NCI-H2196 treated with DMSO at 0.1 percent for 48 hours (cell line): Measurements from ENCODE around the gene PATJ.
A peak's percentile ranks its signal among the peaks of the same experiment; 100 is the strongest.
"Not testable (repeated sequence)": the region's sequence is repeated elsewhere in the genome, so short reads cannot be mapped to it uniquely, and the experiment has no call there.

Experiments
- DNase-seq: peaks from one replicate; lab custom pipeline; 2025; ENCODE audit not compliant: unreplicated experiment; lab: John Stamatoyannopoulos, UW

The PATJ gene

DNA sequence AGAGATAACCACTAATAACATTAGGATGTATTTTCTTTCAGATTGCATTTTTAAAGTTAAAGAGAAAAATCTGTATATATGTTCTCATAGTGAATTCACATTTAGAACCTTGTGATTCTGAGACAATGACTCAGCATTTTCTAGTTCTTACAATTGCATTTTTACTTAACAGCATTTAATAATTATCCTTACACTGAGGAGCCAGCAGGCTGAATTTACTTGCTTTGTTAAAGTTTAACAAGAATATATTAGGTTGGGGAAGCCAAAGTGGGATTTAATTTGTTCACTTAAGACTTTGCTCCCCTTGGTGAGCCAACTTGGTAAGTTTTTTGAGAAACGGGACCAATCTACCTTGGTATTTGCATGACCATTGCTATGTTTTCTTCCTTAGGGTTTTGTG, 4.5 kb downstream of the PATJ start:
- no peak for DNase-seq

DNA sequence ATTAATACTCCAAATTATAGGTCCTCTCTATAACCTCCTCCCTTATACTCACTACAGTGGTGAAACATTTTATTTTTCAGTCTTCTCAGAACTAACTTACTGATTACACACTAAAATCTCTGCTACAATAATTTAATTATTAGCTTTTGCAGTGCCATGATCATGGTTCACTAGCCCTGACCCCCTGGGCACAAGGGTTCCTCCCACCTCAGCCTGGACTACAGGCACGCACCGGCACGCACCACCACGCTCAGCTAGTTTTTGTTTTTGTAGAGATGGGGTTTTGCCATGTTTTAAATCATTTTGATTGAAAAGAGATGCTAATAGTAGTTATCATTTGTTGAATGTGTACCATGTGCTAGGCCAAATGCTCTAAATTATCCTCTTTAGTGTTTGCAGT, 6.3 kb downstream of the PATJ start:
- no peak for DNase-seq

DNA sequence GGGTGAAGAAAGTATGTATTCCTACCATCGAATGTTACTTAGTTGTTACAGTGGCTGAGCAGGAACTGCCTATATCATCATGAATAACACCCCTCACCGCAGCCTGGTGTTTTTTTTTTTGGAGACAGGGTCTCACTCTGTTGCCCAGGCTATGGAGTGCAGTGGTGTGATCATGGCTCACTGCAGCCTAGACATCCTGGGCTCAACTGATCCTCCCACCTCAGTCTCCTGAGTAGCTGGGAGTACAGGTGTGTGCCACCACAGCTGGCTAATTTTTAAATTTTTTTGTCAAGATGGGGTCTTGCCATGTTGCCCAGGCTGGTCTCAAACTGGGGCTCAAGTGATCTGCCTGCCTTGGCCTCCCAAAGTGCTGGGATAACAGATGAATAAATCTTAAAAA, 7.3 kb downstream of the PATJ start:
- DNase-seq = no peak

DNA sequence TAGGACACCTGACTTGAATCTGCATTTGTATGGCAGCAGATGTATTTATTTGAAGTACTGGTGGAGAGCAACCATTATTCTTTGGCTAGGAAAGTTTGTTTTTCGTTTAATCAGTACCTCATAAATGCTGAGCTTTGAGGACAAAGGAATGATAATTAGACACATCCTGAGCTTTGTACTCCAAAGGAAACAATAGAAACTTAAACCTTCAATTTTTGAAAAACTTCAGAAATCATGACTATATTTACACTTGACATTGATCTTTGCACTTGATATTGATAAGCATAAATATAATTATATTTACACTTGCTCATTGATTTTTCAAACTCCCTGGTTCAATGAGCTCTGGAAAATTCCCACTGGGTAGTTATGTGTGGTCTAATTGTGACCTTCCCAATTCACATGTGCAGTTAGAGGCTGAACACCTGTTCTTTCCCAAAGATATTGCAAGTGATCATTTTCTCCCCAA, 10.7 kb downstream of the PATJ start:
- no peak for DNase-seq

DNA sequence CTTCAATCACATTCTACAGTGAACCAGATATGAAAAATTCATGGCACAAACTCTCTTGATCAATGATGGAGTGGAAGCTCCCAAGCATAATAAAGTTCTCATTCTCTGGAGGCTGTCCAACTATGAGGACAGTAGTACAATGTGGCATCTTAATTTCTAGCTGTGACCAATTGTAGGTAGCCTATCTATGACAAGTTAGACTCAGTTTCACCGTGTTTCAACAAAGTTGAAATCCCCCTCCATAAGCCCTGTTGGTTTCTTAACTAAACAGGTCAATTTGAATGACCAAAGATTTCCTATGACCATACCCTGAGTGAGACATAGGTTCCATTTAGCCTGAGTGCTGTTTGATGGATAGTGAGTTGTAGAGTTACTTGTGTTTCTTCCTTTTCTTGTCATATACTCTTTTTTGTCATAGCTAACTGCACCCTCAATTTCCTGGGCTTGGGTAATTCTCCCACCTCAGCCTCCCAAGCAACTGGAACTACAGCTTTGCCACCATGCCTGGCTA, 11.8 kb downstream of the PATJ start:
- no peak for DNase-seq

DNA sequence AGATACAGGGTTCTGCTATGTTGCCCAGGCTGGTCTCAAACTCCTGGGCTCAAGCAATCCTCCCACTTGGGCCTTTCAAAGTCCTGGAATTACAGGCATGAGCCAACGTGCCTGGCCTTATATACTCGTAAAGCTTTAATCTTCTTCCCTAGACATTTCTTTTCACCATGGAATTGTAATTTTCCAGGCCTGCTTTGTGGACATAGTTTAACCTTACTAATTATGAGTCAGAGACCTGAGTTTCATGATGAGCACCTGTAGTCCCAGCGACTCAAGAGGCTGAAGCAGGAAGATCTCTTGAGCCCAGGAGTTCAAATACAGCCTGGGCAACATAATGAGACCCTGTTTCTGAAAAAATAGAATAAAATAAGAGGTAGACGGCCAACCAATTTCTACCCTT, 12.3 kb downstream of the PATJ start:
- peak; percentile 15 for DNase-seq

DNA sequence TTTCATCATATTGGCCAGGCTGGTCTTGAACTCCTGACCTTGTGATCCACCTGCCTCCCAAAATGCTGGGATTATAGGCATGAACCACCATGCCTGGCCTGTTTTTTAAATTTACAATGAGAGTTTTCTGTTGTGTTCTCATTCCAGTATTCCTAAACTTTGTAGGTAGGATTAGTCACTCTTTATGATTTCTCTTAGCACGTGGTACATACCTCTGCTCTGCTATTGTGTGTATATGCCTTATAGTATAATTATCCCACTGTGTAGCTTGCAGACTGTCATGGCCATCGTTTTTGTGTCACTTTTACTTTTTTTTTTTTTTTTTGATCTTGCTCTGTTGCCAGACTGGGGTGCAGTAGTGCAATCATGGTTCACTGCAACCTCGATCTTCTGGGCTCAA, 14.5 kb downstream of the PATJ start:
- DNase-seq = no peak

DNA sequence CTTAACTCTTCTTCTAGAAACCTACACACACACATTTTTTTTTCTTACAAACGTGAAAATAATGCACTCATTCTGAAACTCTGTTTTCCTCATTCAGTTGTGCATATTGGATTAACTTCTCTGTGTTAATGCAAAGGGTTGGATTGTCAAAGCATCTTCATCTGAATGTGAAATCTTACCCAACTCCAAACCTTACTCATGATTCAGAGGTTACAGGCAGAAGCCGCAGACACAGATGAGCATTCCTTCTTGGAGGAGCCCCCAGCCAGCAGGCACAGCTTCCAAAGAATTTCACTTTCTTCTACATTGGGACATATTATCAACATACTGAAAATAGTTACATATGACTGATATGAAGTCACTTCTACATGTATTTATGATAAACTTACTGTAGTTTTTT, 15.7 kb downstream of the PATJ start:
- no peak for DNase-seq

DNA sequence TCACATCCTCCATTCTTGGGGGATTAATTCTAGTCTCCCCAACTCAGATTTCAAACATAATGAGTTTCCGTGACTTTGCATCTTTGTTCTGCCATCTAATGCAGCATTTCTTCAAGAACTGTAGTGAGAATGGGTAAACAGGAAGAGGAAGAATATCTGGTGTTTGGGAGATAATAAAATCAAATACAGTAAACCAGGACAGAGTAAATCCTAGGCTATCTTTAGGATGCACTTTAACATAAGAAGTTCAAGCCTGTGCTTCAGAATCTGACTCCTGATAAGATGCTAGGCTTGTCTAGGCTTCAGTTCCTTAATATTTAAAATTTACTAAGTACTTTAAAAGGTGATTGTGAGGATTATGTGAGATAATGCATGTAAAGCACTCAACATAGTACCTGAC, 27.9 kb downstream of the PATJ start:
- DNase-seq = no peak

DNA sequence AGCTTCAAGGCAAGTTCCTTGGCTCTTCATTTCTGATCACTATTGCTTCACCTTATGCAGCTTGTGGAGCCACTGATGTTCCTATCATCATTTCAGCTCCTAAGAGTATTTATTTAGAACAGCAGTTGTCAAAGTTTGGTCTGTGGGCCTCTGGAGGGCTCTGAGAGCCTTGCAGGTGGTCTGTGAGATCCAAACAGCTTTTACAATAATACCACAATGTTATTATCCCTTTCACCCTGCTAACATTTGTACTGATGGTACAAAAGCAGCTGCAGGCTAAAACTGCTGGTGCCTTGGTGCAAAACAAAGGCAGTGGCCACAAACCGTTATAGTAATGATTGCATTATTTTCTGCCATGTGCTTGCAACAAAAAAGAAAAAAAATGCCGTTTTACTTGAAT, 33.8 kb downstream of the PATJ start:
- DNase-seq = no peak

DNA sequence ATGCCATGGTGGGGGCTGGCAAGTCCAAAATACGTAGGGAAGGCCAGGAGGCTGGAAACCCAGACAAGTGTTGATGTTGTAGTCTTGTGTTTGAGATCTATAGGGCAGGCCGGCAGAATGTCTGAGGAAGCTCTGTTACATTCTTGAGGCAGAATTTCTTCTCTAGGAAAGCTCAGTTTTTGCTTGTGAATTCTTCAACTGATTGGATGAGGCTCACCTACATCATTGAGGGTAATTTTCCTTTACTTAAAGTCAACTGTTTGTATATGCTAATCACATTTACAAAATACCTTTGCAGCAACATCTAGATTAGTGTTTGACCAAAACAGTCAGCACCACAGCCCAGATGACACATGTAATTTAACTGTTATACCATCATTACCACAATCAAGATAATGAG, 37.0 kb downstream of the PATJ start:
- no peak for DNase-seq

DNA sequence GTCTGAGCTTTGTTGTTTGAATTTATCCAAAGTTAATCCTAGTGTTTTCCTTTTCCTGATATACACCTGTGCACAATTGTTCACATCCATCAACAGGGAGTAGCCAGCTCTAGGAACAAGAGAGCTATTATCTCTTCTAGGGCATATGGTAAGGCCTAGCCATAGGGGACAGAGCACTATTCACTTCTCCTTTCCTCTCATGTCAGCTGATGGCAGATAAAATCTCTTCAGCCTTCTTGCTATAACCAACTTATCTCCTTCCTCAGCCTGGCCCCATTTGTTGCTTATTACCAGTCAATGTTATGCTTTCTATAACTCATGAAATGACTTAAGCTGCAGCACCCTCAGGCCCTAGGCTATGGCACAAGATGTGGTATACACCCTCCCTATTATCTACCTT, 38.9 kb downstream of the PATJ start:
- no peak for DNase-seq

DNA sequence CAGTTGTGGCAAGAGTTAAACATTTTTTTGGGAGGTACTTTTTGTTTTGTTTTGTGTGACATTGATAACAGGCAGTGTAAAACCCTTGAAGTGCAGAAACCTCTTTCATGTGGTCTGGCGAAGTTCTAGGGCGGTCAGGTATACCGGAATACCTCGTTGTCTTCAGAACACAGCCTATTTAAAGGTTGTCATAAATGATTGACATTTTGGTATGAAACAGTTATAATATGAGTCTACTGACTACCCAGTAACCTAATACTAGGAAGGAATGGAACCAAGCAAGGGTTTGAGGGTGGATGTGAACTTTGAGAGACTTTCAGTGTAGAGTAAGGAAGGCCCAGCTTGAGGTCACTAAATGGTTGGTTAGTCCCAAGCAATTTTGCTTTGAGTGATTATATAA, 40.5 kb downstream of the PATJ start:
- no peak for DNase-seq

DNA sequence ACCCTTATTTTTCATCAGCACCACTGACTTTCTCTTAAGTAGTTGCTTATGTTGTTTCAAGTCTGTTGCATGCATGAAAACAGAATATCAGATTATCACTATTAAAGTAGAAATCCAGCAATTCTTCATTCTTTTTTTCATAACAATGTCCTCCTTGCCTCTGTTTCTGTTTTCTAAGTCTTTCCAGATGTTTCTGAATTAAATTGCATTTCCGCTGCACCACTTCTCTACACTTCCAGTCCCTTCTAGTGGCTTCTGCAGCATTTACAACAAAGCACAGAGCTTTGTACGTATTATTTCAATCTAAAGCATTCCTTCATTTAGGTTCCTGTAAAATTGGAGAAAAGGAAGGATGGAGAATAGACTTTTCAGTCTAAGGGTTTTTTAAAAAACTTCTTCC, 42.4 kb downstream of the PATJ start:
- DNase-seq = no peak

DNA sequence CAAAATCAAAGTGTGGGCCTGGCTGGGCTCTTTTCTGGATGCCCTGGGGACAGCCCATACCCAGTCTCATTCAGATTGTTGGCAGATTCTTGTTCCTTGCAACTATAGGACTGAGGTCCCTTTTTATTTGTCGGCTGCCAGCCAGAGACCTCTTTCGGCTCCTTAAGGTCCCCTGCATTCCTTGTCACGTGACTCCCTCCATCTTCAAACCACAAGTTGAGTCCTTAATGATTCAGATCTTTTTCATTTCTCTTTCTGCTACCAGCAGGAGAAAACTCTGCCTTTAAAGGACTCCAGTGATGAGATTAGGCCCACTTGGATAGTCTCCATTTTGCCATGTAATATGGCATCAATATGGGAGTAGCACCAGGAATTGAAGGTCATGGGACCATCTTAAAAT, 48.6 kb downstream of the PATJ start:
- DNase-seq = no peak

DNA sequence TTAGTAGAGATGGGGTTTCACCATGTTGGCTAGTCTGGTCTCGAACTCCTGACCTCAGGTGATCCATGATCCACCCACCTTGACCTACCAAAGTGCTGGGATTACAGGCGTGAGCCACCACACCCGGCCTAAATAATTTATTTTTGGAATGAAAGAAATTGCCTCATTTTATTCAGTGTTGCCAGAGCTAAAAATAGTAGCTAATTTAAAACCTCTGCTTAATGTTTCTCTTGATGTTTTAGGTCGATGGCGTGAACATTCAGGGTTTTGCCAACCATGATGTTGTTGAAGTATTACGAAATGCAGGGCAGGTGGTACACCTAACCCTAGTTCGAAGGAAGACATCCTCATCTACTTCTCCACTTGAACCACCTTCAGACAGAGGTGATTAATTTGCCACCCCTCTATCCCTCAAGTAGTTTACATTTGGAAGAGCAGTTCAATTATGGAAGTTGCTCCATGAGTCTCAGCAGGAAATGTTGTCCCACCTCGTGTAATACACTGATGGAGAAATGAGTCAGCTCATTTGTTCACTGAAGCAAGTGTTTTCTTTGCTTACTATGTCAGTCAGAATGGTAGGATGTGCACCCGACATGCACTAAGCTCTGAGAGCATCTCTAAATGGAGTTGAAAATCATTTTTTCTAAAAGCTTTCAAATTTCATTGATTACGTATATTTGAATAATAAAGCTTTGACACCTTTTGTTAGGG, 54.9 kb downstream of the PATJ start:
- no peak for DNase-seq

DNA sequence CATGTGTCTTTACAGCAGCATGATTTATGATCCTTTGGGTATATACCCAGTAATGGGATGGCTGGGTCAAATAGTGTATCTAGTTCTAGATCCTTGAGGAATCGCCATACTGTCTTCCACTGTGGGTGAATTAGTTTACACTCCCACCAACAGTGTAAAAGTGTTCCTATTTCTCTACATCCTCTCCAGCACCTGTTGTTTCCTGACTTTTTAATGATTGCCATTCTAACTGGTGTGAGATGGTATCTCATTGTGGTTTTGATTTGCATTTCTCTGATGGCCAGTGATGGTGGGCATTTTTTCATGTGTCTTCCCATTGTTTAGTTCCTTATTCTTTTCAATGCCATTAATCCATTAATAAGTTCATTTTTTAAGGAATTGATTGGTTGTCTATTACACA, 58.8 kb downstream of the PATJ start:
- DNase-seq = not testable (repeated sequence)

DNA sequence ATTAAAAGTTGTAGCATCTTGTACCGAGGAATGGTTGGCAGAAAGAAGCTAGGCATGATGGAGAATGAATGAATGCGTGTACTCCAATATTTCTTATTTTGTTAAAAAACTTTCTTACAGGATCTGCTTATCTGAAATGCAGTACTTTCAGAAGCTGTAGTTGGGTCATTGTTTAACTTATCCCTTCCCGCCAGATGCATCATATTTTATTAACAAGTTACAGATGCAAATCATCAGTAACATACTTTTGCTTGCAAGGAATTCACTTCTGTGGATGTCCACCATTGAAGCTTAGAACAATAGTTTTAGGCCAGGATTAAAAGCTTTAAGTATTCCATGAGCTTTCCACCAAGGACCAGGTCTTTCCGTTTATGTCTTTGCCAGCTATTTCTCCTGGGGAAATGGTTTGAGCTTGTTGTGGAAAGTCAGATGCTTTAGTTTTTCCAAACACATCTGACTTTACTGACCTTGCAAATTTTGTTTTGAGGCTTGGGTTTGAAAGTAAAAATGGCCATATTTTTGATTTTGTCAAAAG, 65.4 kb downstream of the PATJ start:
- no peak for DNase-seq

DNA sequence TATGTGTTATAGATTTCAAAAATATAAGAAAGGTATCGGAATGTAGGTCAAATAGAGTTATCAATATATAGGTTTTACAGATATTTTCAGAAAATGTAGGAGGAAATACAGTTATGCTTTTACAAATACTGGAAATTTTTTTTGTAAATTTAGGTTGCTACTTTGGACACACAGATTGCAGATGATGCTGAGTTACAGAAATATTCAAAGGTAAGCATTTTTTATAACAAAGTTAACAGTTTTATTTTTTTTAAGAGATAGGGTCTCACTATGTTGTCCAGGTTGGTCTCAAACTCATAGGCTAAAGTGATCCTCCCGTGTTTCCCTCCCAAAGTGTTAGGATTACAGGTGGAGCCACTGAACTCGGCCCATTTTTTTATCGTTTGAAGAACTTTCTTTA, 66.0 kb downstream of the PATJ start:
- no peak for DNase-seq

DNA sequence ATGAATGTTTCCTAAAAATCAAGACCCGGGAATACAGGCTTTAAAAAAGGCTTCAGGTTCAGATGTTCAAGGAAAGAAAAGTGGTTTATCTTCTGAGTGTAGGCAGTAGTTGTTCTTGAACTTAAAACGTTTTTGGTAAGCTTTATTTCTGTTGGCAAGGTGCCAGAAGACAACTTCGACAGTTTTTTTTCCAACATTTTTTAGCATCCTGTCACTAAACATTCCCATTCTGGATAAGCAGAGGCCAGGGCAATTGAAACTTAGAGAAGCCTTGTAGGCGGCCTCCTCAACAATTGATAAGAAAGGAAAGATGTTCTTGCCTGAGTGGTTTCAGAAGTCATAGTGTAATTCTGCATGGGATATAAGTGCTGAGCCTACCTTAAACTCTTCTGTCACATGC, 66.7 kb downstream of the PATJ start:
- DNase-seq = no peak

DNA sequence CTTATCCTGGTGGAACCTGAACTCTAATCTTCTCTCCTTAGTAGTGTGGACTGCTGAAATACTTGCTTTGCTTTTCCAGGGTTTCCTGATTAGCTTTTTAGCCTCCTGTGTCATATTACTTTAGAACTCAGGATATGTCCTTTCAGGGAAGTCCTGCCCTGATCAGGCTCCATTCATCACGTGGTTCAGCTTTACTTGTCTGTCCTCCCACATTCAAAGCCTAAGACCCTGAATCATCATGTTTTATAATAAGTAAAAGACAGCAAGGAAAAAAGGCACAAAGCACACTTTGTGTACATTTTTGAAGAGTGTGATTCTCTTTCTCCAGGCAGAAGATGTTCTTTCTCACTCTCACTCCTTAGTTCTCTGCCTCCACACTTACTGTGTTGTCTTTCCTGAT, 70.6 kb downstream of the PATJ start:
- DNase-seq = no peak

DNA sequence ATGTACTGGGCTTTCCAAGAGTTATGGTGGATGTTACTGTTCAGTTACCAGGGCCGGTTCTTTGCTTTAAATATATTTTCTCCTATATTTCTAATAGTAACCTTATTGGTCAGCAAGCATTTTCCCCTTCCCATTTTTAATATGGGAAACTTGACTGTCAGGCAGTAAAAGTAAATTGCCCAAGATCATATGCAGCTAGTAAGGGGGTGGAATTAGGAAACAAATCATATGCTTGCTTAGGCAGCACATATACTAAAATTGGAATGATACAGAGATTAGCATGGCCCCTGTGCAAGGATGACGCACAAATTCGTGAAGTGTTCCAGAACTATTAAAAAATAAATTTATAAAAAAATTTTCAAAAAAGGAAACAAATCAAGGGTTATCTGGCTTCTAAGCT, 73.9 kb downstream of the PATJ start:
- no peak for DNase-seq

DNA sequence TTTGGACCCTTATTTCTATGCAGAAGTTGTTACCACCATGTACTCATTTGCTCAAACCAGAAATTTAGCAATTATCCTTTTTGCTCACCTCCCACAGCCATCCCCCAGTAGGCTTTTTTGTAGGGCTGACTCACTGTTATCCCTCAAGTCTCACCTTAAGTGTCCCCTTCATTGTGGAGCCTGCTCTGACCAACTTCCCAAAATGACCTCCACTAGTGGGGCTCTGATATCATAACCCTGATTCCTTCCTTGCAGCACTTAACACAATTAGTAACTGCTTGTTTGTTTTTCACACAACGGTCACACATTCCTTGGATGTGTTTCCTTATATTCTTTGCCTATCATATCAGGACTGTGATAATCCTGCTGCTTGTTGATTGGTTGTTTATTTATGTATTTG, 76.7 kb downstream of the PATJ start:
- no peak for DNase-seq
